Activated naive CD4-positive, alpha-beta T cell treated with anti-CD3 and anti-CD28 coated beads for 36 hours (primary cell): Measurements from ENCODE around the gene SAMD11. TPM values are rescaled to one million over a fixed set of nuclear protein-coding genes. Genes with fewer than 3 reads are reported as not detected.
"Not testable (repeated sequence)": the region's sequence is repeated elsewhere in the genome, so short reads cannot be mapped to it uniquely, and the experiment has no call there.

Source experiments
- CTCF ChIA-PET: fragments of 350-600 bp; sonication (Branson Sonifier 250); formaldehyde crosslinking; loops from one replicate; lab custom pipeline; 2021; ENCODE audit warnings: antibody characterized with exemption; lab: Charles Lee
- DNase-seq: peaks from one replicate; pipeline ENCODE4 v3.0.0-alpha.2; 2020
- H3K27ac Mint-ChIP-seq: one replicate; pipeline ENCODE4 v1.8.0; 2021; ENCODE audit warnings: mild to moderate bottlenecking, mixed read lengths
- H3K27me3 Mint-ChIP-seq: one replicate; pipeline ENCODE4 v1.8.0; 2021; ENCODE audit warnings: low read depth, mixed read lengths
- H3K36me3 Mint-ChIP-seq: one replicate; pipeline ENCODE4 v1.8.0; 2021; ENCODE audit warnings: low read depth, mixed read lengths
- H3K4me1 Mint-ChIP-seq: one replicate; pipeline ENCODE4 v1.8.0; 2021; ENCODE audit warnings: low read depth, mixed read lengths
- H3K4me3 Mint-ChIP-seq: one replicate; pipeline ENCODE4 v1.8.0; 2021; ENCODE audit warnings: mild to moderate bottlenecking, moderate library complexity, mixed read lengths
- H3K9me3 Mint-ChIP-seq: one replicate; pipeline ENCODE4 v1.8.0; 2021; ENCODE audit warnings: mixed read lengths
- intact Hi-C: fragments of 100-400 bp; cut with micrococcal nuclease; formaldehyde crosslinking; loops from one replicate; pipeline ENCODE4 v1.15.1; 2023
- total RNA-seq, 2 experiments: library from RNA; stranded (reverse); gene quantifications; one replicate each; pipeline ENCODE4 v1.2.3, GENCODE V29; 2021

The SAMD11 gene
- total RNA-seq, 2 experiments from 2014 or later: not detected

DNA sequence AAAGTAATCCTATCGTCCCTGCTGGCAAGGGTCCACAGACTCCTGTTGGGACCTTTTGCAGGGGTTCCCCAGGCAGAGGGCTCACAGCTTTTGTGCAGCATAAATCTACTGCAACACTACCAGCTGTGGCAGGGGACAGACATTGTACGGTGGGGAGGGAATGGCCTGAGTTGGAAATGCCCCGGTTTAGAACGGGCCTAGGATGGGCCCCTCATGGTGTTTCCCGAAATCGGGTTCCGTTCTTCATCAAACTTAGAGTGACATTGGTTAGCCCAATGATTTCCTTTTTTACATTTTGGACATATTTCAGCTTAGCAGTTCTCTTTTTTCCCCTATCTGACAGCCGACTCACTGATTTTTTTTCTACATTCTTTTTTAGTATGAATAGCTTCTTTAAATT lies 26.5 kb upstream of the SAMD11 start:
- CTCF ChIA-PET: no interaction called here
- H3K36me3 Mint-ChIP-seq: peaks cover 2% of the 10 kb centered on the region
- H3K9me3 Mint-ChIP-seq: peaks cover 8% of the 10 kb centered on the region
- H3K27ac Mint-ChIP-seq: no peak overlapping the region
- H3K4me3 Mint-ChIP-seq: no peak overlapping the region
- no peak for DNase-seq
- peaks cover 10% of the 10 kb centered on the region for H3K4me1 Mint-ChIP-seq
- intact Hi-C loops: no loop called here
- peaks cover 47% of the 10 kb centered on the region for H3K27me3 Mint-ChIP-seq

DNA sequence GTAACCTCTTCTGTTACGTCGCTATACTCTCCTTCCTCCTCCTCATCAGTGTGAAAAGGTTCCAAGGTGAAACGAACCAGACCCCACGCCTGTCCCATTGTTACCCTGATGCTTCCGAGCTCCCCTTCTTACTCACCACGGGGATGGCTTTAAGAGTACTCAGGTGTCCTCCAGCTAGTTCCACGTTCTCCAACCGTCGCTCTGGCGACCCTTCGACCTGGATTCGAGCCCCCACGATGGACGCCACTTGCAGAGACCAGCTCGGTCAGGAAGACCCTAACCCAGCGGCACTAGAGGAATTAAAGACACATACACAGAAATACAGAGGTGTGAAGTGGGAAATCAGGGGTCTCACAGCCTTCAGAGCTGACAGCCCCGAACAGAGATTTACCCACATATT lies 25.8 kb upstream of the SAMD11 start:
- H3K27ac Mint-ChIP-seq, intact Hi-C loops, H3K4me3 Mint-ChIP-seq, CTCF ChIA-PET, DNase-seq, H3K36me3 Mint-ChIP-seq, H3K9me3 Mint-ChIP-seq, H3K4me1 Mint-ChIP-seq: not testable (repeated sequence)
- peaks cover 46% of the 10 kb centered on the region for H3K27me3 Mint-ChIP-seq

DNA sequence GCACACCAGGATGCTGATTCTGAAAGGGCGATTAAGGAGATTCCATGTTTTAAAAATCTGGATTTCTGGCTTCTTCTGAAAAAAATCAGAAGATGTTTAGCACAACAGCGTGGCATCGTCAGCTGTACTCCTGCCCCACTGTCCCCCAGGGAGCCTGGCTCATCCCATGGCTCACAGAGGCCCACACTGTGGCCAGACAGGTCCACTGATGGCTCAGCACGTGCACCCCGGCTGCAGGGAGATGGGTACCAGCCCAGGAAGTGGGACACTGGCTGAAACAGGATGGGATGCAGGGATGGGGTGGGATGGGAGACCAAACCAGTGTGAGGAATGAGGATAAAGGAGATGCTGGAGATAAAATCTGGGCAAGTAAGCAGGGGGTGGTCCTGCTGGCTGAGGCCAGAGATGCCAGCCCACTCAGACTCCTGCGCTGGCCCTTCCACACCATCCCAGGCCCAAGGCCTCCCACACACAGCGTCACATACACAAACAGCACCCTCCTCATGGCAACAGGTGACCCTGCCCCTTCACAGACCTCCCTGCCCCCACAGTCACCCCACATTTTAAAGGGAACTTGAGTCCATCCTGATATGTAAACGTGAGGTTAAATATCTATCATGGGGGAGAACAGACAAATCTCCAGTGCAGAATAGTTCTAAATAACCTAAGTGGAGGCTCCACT lies 23.9 kb upstream of the SAMD11 start:
- Mint-ChIP-seq H3K4me1 (peaks cover 12% of the 10 kb centered on the region), H3K4me3 (no peak overlapping the region), H3K36me3 (peaks cover 2% of the 10 kb centered on the region), H3K27me3 (peaks cover 44% of the 10 kb centered on the region), H3K27ac (no peak overlapping the region), H3K9me3 (peaks cover 8% of the 10 kb centered on the region)
- CTCF ChIA-PET: no interaction called here
- intact Hi-C loops: loop anchor here (5.0 kb wide), 1 partner anchor 32 kb away; no protein-coding TSS in a partner anchor
- no peak for DNase-seq

DNA sequence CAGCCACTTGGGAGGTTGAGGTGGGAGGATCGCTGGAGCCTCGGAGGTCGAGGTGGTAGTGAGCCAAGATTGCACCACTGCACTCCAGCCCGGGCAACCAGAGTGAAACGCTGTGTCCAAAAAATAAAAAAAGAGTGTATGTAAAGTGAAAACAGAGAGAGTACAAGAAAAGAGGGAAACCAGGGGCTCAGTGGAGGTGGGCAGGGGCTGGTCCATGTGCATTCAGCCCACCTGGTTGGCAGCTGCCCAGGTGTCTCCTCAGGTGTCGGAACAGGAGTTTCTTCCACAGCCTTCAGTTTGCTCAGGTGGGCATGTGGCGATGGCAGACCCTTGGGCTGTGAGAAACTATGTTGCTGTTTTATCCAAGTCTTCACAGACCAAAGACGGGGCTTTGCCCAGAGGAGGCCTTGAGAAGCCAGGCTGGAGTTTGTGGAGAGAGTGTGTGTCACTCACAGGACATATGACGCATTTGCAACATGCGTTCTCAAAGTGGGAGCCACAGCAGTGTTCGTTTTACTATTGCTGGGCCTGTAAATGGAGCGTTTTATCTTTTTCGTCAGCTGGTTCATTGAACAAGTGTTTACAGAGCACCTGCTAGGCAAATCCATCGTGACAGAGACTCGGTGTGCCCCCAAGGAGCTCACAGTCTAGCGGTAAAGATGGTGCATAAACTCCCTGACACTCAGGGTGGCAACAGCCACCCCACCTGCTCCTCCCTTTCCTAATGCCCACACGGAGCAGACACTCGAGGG lies 22.4 kb upstream of the SAMD11 start:
- intact Hi-C loops: loop anchor here (5.0 kb wide), 1 partner anchor 34 kb away; no protein-coding TSS in a partner anchor
- peaks cover 44% of the 10 kb centered on the region for H3K27me3 Mint-ChIP-seq
- no peak overlapping the region for H3K4me3 Mint-ChIP-seq
- peaks cover 16% of the 10 kb centered on the region for H3K4me1 Mint-ChIP-seq
- peaks cover 8% of the 10 kb centered on the region for H3K9me3 Mint-ChIP-seq
- CTCF ChIA-PET: interaction anchor here (0.9 kb wide), 1 partner anchor 11 kb away, joined by 3 read pairs; no protein-coding TSS in a partner anchor
- DNase-seq: no peak
- peaks cover 2% of the 10 kb centered on the region for H3K36me3 Mint-ChIP-seq
- H3K27ac Mint-ChIP-seq: no peak overlapping the region

DNA sequence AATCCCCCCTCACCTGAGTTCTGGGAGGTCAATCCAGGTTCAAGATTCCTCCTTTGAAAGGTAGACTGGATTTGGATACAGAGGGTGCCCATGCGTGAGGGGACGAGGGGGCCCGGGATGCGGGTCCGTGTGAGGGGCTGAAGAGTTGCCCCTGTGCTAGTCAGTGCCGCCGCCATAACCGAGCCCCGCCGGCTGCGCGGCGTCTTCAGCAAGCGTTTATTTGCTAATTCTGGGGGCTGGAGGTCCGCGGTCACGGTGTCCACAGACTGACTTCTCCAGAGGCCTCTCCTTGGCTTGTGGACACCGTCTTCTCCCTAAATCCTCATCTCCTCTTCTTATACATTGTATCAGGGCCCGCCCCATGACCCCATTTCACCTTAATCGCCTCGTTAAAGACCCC lies 20.9 kb upstream of the SAMD11 start:
- H3K4me3 Mint-ChIP-seq: no peak overlapping the region
- peaks cover 16% of the 10 kb centered on the region for H3K4me1 Mint-ChIP-seq
- H3K36me3 Mint-ChIP-seq: peaks cover 2% of the 10 kb centered on the region
- no peak overlapping the region for H3K27ac Mint-ChIP-seq
- intact Hi-C loops: loop anchor here (5.0 kb wide), 1 partner anchor 36 kb away; no protein-coding TSS in a partner anchor
- peaks cover 8% of the 10 kb centered on the region for H3K9me3 Mint-ChIP-seq
- CTCF ChIA-PET: no interaction called here
- peaks cover 44% of the 10 kb centered on the region for H3K27me3 Mint-ChIP-seq
- DNase-seq: no peak

DNA sequence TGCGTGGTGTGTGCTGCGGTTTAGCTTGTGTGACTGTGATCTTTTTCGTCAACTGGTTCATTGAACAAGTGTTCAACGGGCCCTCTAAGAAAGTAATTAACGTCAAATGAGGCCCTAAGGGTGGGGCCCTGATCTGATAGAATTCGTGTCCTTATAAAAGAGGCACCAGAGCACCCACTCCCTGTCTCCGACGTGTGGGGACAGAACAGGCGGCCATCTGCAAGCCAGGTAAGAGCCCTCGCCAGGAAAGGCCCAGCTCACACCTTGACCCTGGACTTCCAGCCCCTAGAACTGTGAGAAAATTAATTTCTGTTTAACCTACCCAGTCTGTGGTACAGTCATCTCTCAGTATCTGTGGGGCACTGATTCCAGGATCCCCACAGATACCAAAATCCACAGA lies 20.4 kb upstream of the SAMD11 start:
- H3K27me3 Mint-ChIP-seq: peaks cover 44% of the 10 kb centered on the region
- no peaks in the 10 kb centered on the region for H3K36me3 Mint-ChIP-seq
- DNase-seq: no peak
- peaks cover 11% of the 10 kb centered on the region for H3K4me1 Mint-ChIP-seq
- CTCF ChIA-PET: no interaction called here
- intact Hi-C loops: loop anchor here (5.0 kb wide), 1 partner anchor 36 kb away; no protein-coding TSS in a partner anchor
- H3K9me3 Mint-ChIP-seq: peaks cover 4% of the 10 kb centered on the region
- H3K4me3 Mint-ChIP-seq: peak overlapping the region; percentile 46
- H3K27ac Mint-ChIP-seq: no peak overlapping the region

DNA sequence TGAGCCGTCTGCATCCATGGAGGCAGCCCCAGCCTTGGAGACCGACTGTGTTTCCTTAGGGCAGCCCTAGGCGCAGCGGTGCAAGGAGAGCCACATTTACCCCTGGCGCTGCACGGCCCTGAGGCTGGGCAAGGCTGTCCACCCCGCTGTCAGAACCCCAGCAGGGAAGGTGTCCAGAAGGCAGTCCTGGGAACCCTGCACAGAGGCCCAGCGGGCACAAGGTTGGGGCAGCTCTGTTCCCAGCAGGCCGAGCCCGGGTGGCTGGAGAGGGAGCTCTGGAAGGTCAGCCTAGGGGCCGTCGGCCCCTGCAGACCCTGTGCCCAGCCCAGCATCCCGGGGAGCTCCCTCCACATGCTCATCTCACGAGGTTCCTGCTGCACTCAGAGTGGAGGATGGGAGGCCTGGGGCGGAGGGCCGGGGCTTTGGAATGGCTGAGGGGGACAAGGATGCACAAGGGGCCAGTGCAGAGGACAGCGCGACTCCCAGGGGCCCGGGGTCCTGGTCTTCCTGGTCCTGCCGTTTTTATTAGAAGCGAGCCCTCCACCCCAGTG lies 19.9 kb upstream of the SAMD11 start:
- Mint-ChIP-seq H3K9me3 (peaks cover 1% of the 10 kb centered on the region), H3K4me1 (peaks cover 6% of the 10 kb centered on the region)
- DNase-seq: no peak

DNA sequence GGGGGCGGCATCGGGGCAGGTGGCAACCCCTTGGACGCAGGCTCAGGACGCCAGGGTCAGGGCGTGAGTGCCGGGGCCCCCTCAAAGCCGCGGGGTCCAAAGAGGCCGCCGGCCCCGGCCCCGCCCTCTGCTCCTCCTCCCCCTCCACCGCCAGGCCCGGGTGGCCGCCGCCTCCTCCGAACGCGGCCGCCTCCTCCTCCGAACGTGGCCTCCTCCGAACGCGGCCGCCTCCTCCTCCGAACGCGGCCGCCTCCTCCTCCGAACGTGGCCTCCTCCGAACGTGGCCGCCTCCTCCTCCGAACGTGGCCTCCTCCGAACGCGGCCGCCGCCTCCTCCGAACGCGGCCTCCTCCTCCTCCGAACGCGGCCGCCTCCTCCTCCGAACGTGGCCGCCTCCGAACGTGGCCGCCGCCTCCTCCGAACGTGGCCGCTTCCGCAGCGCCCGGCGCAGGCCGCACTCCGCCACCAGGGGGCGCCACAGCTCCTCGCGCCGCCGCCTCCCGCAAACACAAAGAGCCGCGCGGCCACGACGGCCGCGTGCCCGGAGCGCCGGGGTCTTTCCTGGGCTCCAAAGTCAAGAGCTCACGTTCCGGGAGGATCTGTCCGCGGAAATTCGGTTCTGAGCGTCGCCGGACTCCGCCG lies 19.3 kb upstream of the SAMD11 start:
- H3K4me1 Mint-ChIP-seq: peaks cover 6% of the 10 kb centered on the region
- H3K27ac Mint-ChIP-seq: no peak overlapping the region
- peak overlapping the region; percentile 72 for H3K4me3 Mint-ChIP-seq
- no peaks in the 10 kb centered on the region for H3K36me3 Mint-ChIP-seq
- peak; percentile 83 for DNase-seq
- CTCF ChIA-PET: interaction anchor here (1.1 to 2.1 kb wide), 3 partner anchors 36 to 78 kb away, joined by 5 to 11 read pairs (median 9); partner anchors contain the start of gene PERM1
- peaks cover 1% of the 10 kb centered on the region for H3K9me3 Mint-ChIP-seq
- H3K27me3 Mint-ChIP-seq: peaks cover 39% of the 10 kb centered on the region
- intact Hi-C loops: loop anchor here (1.0 to 5.0 kb wide), 3 partner anchors 18 to 72 kb away; partner anchors contain the start of gene SAMD11

More for the DNA sequence above, 19.9 kb upstream of the SAMD11 start:
- CTCF ChIA-PET: no interaction called here
- Mint-ChIP-seq H3K27me3 (peaks cover 40% of the 10 kb centered on the region), H3K27ac (no peak overlapping the region), H3K36me3 (no peaks in the 10 kb centered on the region), H3K4me3 (peak overlapping the region; percentile 46)
- intact Hi-C loops: loop anchor here (1.0 to 5.0 kb wide), 3 partner anchors 19 to 73 kb away; partner anchors contain the start of gene SAMD11

DNA sequence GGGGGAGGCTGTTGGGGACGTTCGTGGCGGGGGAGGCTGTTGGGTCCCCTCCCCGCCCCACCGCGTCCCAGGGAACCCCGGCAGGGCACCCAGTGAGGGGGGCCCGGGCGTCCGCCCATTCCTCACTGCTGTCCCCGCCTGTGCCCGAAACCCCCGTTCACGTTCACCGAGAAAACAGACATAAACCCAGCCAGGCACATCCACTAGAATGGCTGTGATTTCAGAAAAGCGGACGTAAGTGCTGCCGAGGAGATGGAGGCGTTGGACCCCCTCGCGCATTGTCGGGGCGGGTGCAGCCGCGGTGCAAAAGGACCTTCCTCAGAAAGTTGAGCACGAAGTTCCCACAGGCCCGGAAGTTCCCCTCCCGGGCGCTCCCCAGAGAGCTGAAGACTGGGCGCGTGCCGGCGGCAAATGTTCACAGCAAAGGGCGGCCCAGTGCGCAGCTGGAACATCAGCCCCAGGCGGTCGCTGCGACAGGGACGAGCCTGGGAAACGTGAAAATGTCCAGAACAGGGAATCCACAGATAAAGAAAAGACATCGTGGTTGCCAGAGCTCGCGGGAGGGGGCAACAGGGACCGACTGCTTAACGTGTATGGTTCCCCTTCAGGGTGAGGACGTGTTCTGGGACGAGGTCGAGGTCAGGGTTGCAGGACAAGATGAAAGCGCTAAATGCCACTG lies 18.5 kb upstream of the SAMD11 start:
- intact Hi-C loops: loop anchor here (2.0 kb wide), 1 partner anchor 18 kb away; the partner anchor contains the start of gene SAMD11
- Mint-ChIP-seq H3K27me3 (peaks cover 35% of the 10 kb centered on the region), H3K4me1 (peaks cover 6% of the 10 kb centered on the region), H3K9me3 (peaks cover 1% of the 10 kb centered on the region), H3K36me3 (no peaks in the 10 kb centered on the region), H3K27ac (no peak overlapping the region), H3K4me3 (peak overlapping the region; percentile 56)
- peak; percentile 33 for DNase-seq
- CTCF ChIA-PET: interaction anchor here (0.9 to 2.1 kb wide), 7 partner anchors 33 to 77 kb away, joined by 3 to 11 read pairs (median 5); partner anchors contain the start of gene PERM1

DNA sequence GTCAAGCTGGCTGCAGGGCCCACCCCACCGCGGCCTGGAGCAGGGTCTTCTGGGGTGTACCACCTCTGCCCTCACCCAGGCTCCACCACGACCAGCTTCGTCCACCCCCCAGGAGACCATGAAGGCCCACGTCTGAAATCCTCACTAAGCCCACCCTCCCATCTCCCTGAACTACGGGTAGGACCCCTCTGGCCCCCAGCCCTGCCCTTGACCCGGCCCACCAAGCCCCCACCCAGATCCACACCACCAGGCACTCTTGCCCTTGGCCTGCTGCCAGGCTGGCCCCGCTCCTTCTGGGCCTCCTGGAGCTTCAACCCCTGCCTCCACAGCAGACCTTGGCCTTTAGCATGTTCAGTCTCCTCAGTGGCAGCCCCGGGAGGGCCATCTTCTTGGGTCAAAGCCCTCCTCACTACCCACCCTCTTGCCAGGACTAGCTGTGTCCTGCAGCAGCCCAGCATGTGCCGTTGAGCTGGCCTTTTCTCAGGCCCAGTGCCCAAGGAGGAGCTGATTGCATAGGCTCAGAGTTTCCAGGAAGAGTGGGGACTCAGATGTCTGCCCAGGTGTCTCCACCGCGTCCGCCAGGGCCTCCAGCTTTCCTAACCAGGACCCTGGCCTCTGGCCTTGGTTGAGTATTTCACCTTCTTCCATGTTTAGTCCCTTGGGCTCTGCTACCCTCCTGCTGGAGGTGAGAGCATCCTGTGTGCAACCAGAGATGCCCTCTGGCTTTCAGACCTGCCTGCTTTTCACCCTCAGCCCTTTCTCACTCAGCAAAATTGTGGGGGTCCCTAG lies 17.7 kb upstream of the SAMD11 start:
- peak overlapping the region; percentile 15 for H3K4me3 Mint-ChIP-seq
- no peak overlapping the region for H3K27ac Mint-ChIP-seq
- peaks cover 38% of the 10 kb centered on the region for H3K27me3 Mint-ChIP-seq
- CTCF ChIA-PET: interaction anchor here (0.9 to 2.1 kb wide), 6 partner anchors 33 to 77 kb away, joined by 3 to 11 read pairs (median 6); partner anchors contain the start of gene PERM1
- H3K4me1 Mint-ChIP-seq: peaks cover 6% of the 10 kb centered on the region
- no peak for DNase-seq
- intact Hi-C loops: loop anchor here (2.0 kb wide), 2 partner anchors 17 to 35 kb away; partner anchors contain the start of gene SAMD11
- H3K36me3 Mint-ChIP-seq: no peaks in the 10 kb centered on the region
- H3K9me3 Mint-ChIP-seq: peaks cover 1% of the 10 kb centered on the region
